Endothelial cell of umbilical vein (primary cell): ENCODE results near the gene CELSR2. TPM values are rescaled to one million over a fixed set of nuclear protein-coding genes. Genes with fewer than 3 reads are reported as not detected.

ENCODE experiments used
- BruUV-seq: library from RNA; stranded (reverse); fragments of 400-500 nt; replicated peaks from 2 replicates; lab custom pipeline; 2021; lab: Mats Ljungman, UMichigan
- CTCF ChIA-PET: fragments of 300-600, 350-600 bp; sonication (Branson Sonifier 250); formaldehyde crosslinking; loops from one replicate; lab custom pipeline; 2021; ENCODE audit warnings: antibody characterized with exemption, inconsistent platforms; lab: Charles Lee
- POLR2A ChIA-PET: fragments of 300-600, 350-600 bp; sonication (Branson Sonifier 250); formaldehyde crosslinking; loops from one replicate; lab custom pipeline; 2021; ENCODE audit warnings: antibody characterized with exemption, inconsistent platforms; lab: Charles Lee
- DNase-seq: peaks from one replicate; pipeline ENCODE4 v3.0.0-alpha.2; 2011; ENCODE audit warnings: low read depth, low spot score
- FAIRE-seq: peaks from 2 replicates; lab custom pipeline; 2011; peaks lifted over from hg19 to GRCh38; lab: Jason Lieb, UNC
- H2AFZ ChIP-seq: 2 replicates; pipeline ENCODE4 v1.6.0; 2012; ENCODE audit warnings: low read depth, low read length, control low read depth, inconsistent platforms
- H3K27ac ChIP-seq: 2 replicates; pipeline ENCODE4 v1.5.1; 2011; ENCODE audit warnings: low read depth, mild to moderate bottlenecking, control low read depth, low read length, moderate library complexity; ENCODE audit not compliant: insufficient read depth
- H3K27me3 ChIP-seq, 2 experiments: 2 replicates each; pipeline versions ENCODE4 v1.6.0 to v1.6.1; 2011; ENCODE audit warnings: low read length in 2 of 2, mixed read lengths in 1 of 2; ENCODE audit not compliant: control insufficient read depth in 2 of 2, insufficient read depth in 2 of 2
- H3K36me3 ChIP-seq, 2 experiments: 2 replicates in 1 of 2; 3 replicates in 1 of 2; pipeline ENCODE4 v1.5.1; 2011; ENCODE audit warnings: low read length in 2 of 2, mild to moderate bottlenecking in 1 of 2, moderate library complexity in 1 of 2; ENCODE audit not compliant: control insufficient read depth in 2 of 2, insufficient read depth in 2 of 2; ENCODE audit errors: extremely low read depth in 1 of 2
- H3K4me1 ChIP-seq: 3 replicates; pipeline ENCODE4 v1.5.1; 2011; ENCODE audit warnings: mild to moderate bottlenecking, low read length; ENCODE audit not compliant: control insufficient read depth, insufficient read depth; ENCODE audit errors: extremely low read depth
- H3K4me2 ChIP-seq: 2 replicates; pipeline ENCODE4 v1.6.1; 2011; ENCODE audit warnings: low read length, control low read depth, mixed read lengths; ENCODE audit not compliant: insufficient read depth
- H3K4me3 ChIP-seq, 3 experiments: fragments of 200-600 bp in 1 of 3; sonication (generic), shearing (Covaris generic) in 1 of 3; replicated peaks in 1 of 3; 2 replicates each; pipeline ENCODE4 v1.5.1; 2011 to 2016; ENCODE audit warnings: control low read depth in 3 of 3, low read length in 3 of 3, mild to moderate bottlenecking in 2 of 3, inconsistent platforms in 1 of 3, low read depth in 1 of 3, moderate library complexity in 1 of 3; ENCODE audit not compliant: insufficient read depth in 1 of 3
- H3K79me2 ChIP-seq: 2 replicates; pipeline ENCODE4 v1.6.0; 2012; ENCODE audit warnings: low read length, inconsistent platforms; ENCODE audit not compliant: control insufficient read depth, insufficient read depth
- H3K9ac ChIP-seq: replicated peaks from 2 replicates; pipeline ENCODE3; 2011; ENCODE audit warnings: low read length, control low read depth; ENCODE audit not compliant: insufficient read depth; ENCODE audit errors: extremely low read depth
- H3K9me1 ChIP-seq: replicated peaks from 3 replicates; pipeline ENCODE4 v1.6.0; 2011; ENCODE audit warnings: mild to moderate bottlenecking, low read length; ENCODE audit not compliant: control insufficient read depth, insufficient read depth; ENCODE audit errors: extremely low read depth
- H3K9me3 ChIP-seq: replicated peaks from 2 replicates; pipeline ENCODE4 v1.5.1; 2012; ENCODE audit warnings: low read length, inconsistent platforms; ENCODE audit not compliant: control insufficient read depth, insufficient read depth
- H4K20me1 ChIP-seq: replicated peaks from 2 replicates; pipeline ENCODE3; 2011; ENCODE audit warnings: mild to moderate bottlenecking, low read length; ENCODE audit not compliant: control insufficient read depth, insufficient read depth; ENCODE audit errors: extremely low read depth
- FOS ChIP-seq: IDR thresholded peaks from 2 replicates; pipeline ENCODE4 v1.6.1; 2011; ENCODE audit warnings: mild to moderate bottlenecking, low read length, moderate library complexity, borderline replicate concordance; ENCODE audit not compliant: insufficient read depth
- GATA2 ChIP-seq: IDR thresholded peaks from 2 replicates; pipeline ENCODE4 v1.7.0; 2011; ENCODE audit warnings: low read depth, mild to moderate bottlenecking, moderate library complexity, mixed read lengths, low read length; ENCODE audit not compliant: insufficient read length, insufficient read depth
- MYC ChIP-seq: IDR thresholded peaks from one replicate; pipeline ENCODE4 v1.6.1; 2011; ENCODE audit warnings: mild to moderate bottlenecking, low read depth, low read length
- POLR2A ChIP-seq: IDR thresholded peaks from 2 replicates; pipeline ENCODE4 v1.6.1; 2012; ENCODE audit warnings: low read depth, mild to moderate bottlenecking, control low read depth, low read length
- POLR2AphosphoS5 ChIP-seq: IDR thresholded peaks from 2 replicates; pipeline ENCODE4 v1.6.1; 2012; ENCODE audit warnings: low read depth, mild to moderate bottlenecking, control low read depth, low read length, moderate library complexity; ENCODE audit not compliant: insufficient read depth
- dilution Hi-C: fragments of 300-500 bp; cut with MboI; formaldehyde crosslinking; loops from one replicate; pipeline ENCODE4 v1.15.0; 2019; ENCODE audit warnings: low sequenced_read_pairs; ENCODE audit not compliant: extremely low pct_ligation_motif_present
- intact Hi-C: fragments of 100-400 bp; cut with micrococcal nuclease; formaldehyde crosslinking; loops from one replicate; pipeline ENCODE4 v1.10.0; 2022
- polyA plus RNA-seq, 4 experiments: library from polyadenylated mRNA; depleted of rRNA in 3 of 4; stranded (reverse) in 3 of 4; unstranded in 1 of 4; fragments of >200 nt; gene quantifications; 2 replicates each; pipeline versions ENCODE4 v1.2.1 to v1.2.3, GENCODE V29; 2011 to 2012; ENCODE audit warnings: missing spikeins in 1 of 4
- total RNA-seq: library from RNA; stranded (reverse); gene quantifications from 2 replicates; pipeline ENCODE4 v1.2.3, GENCODE V29; 2021
- TF ChIP-seq, protein P1 (sequence below), 2 donors: IDR thresholded peaks; 1 replicate in 1 of 2; 2 replicates in 1 of 2; pipeline ENCODE4 v1.5.1; 2011; ENCODE audit warnings: low read length in 2 of 2, mild to moderate bottlenecking in 2 of 2, moderate library complexity in 2 of 2, control low read depth in 1 of 2, inconsistent platforms in 1 of 2, low read depth in 1 of 2; ENCODE audit not compliant: insufficient read depth in 1 of 2; ENCODE audit errors: extremely low read depth in 1 of 2
- TF ChIP-seq, protein P2 (sequence below): IDR thresholded peaks from 2 replicates; pipeline ENCODE4 v1.6.1; 2011; ENCODE audit not compliant: insufficient read depth, insufficient read length

The CELSR2 gene
- total and polyA plus RNA-seq, 2 donors (not counting 3 experiments of a cell fraction or from before 2014, with no cell fraction given) = 0.90 to 1.4 TPM

DNA sequence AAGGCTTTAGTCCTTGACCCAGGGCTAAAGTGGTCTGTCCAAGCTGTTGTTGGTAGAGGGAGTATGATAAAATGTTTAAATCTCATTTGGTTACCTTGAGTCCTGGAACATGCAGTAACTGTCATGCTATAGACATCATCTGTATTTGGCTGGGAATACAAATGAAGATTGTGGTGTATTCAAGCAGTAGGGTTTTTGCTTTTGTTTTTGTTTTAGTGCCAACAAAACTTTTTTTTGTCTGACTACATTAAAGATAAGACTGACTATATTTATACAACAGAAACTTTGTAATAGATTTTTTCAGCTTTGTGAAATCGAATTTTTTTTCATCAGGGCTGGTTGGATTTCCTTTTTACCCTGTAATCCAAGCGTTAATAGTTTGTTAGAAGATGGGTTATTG, 43.0 kb upstream of the CELSR2 start:
- intact Hi-C loops = no loop called here
- no peaks in the 10 kb centered on the region for H3K9me3 ChIP-seq
- H3K36me3 ChIP-seq = no peaks in the 10 kb centered on the region
- no TSS peak for BruUV-seq
- H2AFZ ChIP-seq = no peak overlapping the region
- FAIRE-seq (no peak), DNase-seq (no peak)
- no peaks in the 10 kb centered on the region for H3K9me1 ChIP-seq
- ChIA-PET CTCF (interaction anchor here (1.0 kb wide), 1 partner anchor 8 kb away, joined by 3 read pairs; no protein-coding TSS in a partner anchor), POLR2A (no interaction called here)
- no peak overlapping the region for H3K9ac ChIP-seq
- no peak overlapping the region for H3K27ac ChIP-seq
- no peaks in the 10 kb centered on the region for H4K20me1 ChIP-seq
- H3K27me3 ChIP-seq = peaks cover 0 to 2% of the 10 kb centered on the region in 2 experiments
- TF ChIP-seq, protein P1, sequence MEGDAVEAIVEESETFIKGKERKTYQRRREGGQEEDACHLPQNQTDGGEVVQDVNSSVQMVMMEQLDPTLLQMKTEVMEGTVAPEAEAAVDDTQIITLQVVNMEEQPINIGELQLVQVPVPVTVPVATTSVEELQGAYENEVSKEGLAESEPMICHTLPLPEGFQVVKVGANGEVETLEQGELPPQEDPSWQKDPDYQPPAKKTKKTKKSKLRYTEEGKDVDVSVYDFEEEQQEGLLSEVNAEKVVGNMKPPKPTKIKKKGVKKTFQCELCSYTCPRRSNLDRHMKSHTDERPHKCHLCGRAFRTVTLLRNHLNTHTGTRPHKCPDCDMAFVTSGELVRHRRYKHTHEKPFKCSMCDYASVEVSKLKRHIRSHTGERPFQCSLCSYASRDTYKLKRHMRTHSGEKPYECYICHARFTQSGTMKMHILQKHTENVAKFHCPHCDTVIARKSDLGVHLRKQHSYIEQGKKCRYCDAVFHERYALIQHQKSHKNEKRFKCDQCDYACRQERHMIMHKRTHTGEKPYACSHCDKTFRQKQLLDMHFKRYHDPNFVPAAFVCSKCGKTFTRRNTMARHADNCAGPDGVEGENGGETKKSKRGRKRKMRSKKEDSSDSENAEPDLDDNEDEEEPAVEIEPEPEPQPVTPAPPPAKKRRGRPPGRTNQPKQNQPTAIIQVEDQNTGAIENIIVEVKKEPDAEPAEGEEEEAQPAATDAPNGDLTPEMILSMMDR (IDR thresholded peaks at IDR 0.05; ENCODE audit: extremely low read depth in 1 of 2, insufficient read depth in 1 of 2, low read depth in 1 of 2, low read length in 2 of 2) = no peak
- TF ChIP-seq POLR2A = no peak
- TF ChIP-seq GATA2 = no peak
- TF ChIP-seq MYC = no peak
- TF ChIP-seq POLR2AphosphoS5 = no peak
- TF ChIP-seq, protein P2, sequence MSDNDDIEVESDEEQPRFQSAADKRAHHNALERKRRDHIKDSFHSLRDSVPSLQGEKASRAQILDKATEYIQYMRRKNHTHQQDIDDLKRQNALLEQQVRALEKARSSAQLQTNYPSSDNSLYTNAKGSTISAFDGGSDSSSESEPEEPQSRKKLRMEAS = no peak
- no peak for TF ChIP-seq FOS
- H3K4me3 ChIP-seq = no peak overlapping the region
- dilution Hi-C loops = no loop called here
- H3K4me2 ChIP-seq = no peak overlapping the region
- no peaks in the 10 kb centered on the region for H3K4me1 ChIP-seq
- H3K79me2 ChIP-seq = no peaks in the 10 kb centered on the region
